ENCODE measurements around the gene UCP2.
"Not testable (repeated sequence)": the region's sequence is repeated elsewhere in the genome, so short reads cannot be mapped to it uniquely, and the experiment has no call there.

The UCP2 gene

DNA sequence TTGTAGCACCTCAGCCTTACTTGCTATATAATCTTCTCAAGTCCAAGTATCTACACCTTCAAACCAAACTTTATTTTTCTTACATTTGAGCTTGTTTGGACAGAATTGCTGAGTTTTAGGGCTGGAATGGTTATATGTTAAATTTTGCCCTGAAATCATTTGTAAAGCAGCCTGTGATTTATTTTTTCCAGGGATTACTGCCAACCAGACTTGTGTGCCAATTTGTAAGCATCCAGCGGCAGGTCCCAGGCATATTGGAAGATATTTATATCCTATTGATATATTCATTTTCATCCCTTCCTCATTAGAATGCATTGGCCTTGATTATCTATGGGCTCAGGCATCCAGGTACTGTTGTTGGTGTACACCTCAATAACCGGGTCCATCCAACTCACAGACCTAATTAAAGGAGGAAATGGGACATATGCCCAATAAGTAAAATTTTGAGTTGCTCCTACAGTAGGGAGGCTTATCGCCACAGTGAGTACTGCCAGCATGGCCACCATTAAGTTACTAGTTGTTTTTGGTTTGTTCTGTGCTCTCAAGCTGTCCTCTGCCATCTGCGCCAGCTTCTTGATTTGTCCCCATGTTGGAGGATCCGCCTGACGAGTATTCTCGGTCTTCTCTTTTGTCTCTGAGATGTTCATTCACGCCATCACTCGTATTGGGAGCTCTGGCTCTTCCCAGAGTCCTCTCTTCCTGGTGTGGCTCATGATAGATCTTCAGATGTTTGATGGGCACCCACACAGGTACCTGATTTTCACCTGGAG lies 41.7 kb downstream of the UCP2 start:
- no peak for DNase-seq

DNA sequence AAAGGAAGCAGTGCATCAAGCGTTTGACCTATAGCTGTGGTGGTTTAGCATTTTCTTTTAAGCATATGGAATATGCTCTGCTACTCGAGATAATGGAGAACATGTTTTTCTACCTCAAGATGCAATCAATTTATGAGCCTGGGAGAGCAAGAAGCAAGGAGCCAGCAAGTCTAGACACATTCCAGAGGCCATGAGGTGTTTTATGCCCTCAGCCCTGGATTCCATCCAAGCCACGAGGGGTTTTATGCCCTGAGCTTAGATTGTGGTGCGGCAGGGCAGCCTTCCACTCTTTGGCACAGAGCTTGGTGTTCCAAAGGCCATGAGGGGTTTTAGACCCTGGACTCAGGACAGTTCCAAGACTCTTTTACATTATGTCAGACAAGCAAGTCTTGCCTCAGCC lies 43.5 kb downstream of the UCP2 start:
- no peak for DNase-seq

DNA sequence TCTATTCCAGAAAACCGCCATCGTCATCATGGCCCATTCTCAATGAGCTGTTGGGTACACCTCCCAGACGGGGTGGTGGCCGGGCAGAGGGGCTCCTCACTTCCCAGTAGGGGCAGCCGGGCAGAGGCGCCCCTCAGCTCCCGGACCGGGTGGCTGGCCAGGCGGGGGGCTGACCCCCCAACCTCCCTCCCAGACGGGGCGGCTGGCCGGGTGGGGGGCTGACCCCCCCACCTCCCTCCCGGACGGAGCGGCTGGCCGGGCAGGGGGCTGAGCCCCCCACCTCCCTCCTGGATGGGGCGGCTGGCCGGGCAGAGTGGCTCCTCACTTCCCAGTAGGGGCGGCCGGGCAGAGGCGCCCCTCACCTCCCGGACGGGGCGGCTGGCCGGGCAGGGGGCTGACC lies 46.6 kb downstream of the UCP2 start:
- DNase-seq: not testable (repeated sequence)

DNA sequence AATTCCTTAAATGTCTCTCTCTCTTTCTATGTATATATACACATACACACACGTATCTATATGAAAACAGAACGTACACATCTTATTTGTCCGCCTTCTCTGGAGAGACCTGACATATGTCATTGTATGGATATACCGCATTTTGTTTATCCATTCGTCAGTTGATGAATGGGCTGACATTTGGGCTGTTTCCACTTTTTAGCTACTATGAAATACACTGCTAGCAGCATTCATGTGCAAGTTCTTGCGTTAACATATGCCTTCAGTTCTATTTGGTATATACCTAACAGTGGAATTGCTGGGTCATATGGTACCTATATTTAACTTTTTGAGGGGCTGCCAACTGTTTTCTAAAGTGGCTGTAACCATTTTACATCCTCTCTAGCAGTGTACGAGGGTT lies 49.9 kb downstream of the UCP2 start:
- no peak for DNase-seq

DNA sequence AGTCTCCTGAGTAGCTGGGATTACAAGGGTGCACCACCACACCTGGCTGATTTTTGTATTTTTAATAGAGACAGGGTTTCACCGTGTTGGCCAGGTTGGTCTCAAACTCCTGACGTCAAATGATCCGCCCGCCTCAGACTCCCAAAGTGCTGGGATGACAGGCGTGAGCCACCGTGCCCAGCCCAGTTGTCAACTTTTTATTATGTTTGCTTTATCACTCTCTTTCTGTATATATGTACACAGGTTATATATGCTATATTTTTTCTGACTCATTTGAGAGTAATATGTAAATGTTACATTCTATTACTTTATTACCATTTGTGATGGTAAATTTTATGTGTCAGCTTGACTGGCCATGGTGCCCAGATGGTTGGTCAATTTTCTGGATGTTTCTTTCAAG lies 50.7 kb downstream of the UCP2 start:
- DNase-seq: no peak

DNA sequence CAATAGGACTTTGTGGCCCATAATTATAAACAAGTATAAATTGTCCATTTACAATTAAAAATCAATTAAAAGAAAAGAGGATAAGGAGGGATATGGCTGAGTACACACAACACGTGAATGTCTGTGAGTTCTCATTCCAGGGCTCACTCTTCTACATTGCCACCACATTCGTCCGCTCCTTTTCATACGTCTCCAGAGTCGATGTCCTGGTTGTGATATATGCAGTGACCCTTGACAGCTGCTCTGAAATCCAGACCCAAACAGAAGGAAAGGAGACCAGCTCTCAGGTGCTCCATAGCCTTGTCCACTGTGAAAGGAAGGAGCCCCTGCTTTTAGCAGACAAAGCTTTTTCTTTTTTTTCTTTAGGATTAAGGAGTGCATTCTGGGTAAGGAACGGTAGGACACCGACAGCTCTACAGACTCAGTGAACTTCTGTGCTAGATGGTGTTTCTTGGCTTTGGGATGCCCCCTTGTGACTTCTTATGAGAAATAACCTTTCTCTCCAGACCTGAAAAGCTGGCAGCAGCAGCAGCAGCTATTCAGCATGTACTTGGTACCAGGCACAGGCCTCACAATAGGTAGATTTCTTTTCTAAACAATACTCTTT lies 51.5 kb downstream of the UCP2 start:
- DNase-seq: peak in 1 of 2 donors; percentile 12

DNA sequence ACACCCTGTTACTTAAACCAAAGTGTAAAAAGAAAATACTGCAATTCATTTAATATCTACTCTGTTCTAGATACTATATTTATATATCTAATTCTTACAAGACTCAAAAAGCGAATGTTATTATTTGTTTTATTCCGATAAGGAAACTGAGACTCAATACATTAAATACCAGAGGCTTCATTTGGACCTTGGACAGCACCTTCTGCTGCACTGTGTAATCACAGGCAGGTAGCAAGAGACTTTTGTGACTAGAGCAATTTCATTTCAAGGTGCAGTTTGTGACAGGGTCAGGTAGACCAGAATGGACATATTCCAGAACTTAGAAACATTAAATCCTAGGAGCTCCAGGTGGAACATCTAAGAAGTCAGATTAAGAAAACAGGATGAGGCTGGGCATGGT lies 53.3 kb downstream of the UCP2 start:
- DNase-seq: no peak

Measured in CD4-positive, alpha-beta T cell treated with Interleukin-4 for 1 hour (primary cell).